ENCODE measurements around the gene WDR89. TPM values are rescaled to one million over a fixed set of nuclear protein-coding genes. Genes with fewer than 3 reads are reported as not detected.

Gene WDR89
- total and polyA plus RNA-seq, 9 of the 15 experiments (the other 6 are each of a cell fraction or from before 2014, with no cell fraction given): 9.3 to 25.6 (median 16.2) TPM

GRCh38 chr14:63641473-63642228 lies at the start of gene WDR89 (continued):
- TF ChIP-seq ZBTB40 (IDR thresholded peaks at IDR 0.05) (peak; percentile 66; the same call in 1 of the 2 replicates), ZBTB40 (CRISPR knock-in tag; IDR thresholded peaks at IDR 0.05) (no peak), ZNF445 (CRISPR knock-in tag; IDR thresholded peaks at IDR 0.05; ENCODE audit: low read depth) (no peak), POLR2AphosphoS2 (IDR thresholded peaks at IDR 0.05; ENCODE audit: low read length) (no peak), SMARCE1 (IDR thresholded peaks at IDR 0.05) (no peak), NFATC3 (IDR thresholded peaks at IDR 0.05) (no peak), DDX20 (tag; IDR thresholded peaks at IDR 0.05; ENCODE audit: low read depth) (no peak), ZNF551 (CRISPR knock-in tag; IDR thresholded peaks at IDR 0.05) (no peak), ZNF354B (CRISPR knock-in tag; IDR thresholded peaks at IDR 0.05) (no peak), CBX2 (IDR thresholded peaks at IDR 0.05; ENCODE audit: insufficient read depth, low read length, poor library complexity, severe bottlenecking) (no peak), BMI1 (IDR thresholded peaks at IDR 0.05; ENCODE audit: low read length) (no peak), U2AF2 (optimal IDR thresholded peaks at IDR 0.05; ENCODE audit: low read depth, low read length) (no peak), NCOA1 (IDR thresholded peaks at IDR 0.05; ENCODE audit: low read depth) (no peak; the same call in 1 of the 2 replicates), CBX5 (IDR thresholded peaks at IDR 0.05; ENCODE audit: borderline replicate concordance, low read depth) (no peak), MAFG (tag; conservative IDR thresholded peaks at IDR 0.05) (no peak), ZNF436 (CRISPR knock-in tag; IDR thresholded peaks at IDR 0.05) (no peak)
- TF ChIP-seq, protein P1, sequence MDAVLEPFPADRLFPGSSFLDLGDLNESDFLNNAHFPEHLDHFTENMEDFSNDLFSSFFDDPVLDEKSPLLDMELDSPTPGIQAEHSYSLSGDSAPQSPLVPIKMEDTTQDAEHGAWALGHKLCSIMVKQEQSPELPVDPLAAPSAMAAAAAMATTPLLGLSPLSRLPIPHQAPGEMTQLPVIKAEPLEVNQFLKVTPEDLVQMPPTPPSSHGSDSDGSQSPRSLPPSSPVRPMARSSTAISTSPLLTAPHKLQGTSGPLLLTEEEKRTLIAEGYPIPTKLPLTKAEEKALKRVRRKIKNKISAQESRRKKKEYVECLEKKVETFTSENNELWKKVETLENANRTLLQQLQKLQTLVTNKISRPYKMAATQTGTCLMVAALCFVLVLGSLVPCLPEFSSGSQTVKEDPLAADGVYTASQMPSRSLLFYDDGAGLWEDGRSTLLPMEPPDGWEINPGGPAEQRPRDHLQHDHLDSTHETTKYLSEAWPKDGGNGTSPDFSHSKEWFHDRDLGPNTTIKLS (IDR thresholded peaks at IDR 0.05; ENCODE audit: borderline replicate concordance, low read depth): peak; percentile 71; the same call in 1 of the 2 replicates
- TF ChIP-seq, protein P2, sequence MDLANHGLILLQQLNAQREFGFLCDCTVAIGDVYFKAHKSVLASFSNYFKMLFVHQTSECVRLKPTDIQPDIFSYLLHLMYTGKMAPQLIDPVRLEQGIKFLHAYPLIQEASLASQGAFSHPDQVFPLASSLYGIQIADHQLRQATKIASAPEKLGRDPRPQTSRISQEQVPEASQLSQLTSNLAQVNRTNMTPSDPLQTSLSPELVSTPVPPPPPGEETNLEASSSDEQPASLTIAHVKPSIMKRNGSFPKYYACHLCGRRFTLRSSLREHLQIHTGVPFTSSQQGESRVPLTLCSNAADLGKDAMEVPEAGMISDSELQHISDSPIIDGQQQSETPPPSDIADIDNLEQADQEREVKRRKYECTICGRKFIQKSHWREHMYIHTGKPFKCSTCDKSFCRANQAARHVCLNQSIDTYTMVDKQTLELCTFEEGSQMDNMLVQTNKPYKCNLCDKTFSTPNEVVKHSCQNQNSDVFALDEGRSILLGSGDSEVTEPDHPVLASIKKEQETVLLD (IDR thresholded peaks at IDR 0.05): peak; percentile 96
